Heart left ventricle (tissue), 13 donors: Measurements from ENCODE around the gene CHRDL2.

ENCODE experiments used
- CTCF ChIP-seq, 12 donors: fragments of 200-600 bp; sonication (generic) in 4 of 12; IDR thresholded peaks; one replicate each; pipeline versions ENCODE4 v1.5.0 to v1.8.0; 2018 to 2022; ENCODE audit warnings: antibody characterized with exemption in 12 of 12, mild to moderate bottlenecking in 5 of 12
- POLR2A ChIP-seq, 2 donors: fragments of 450-650 bp; IDR thresholded peaks; one replicate each; pipeline ENCODE4 v1.6.1; 2017; ENCODE audit warnings: antibody characterized with exemption in 2 of 2, mild to moderate bottlenecking in 2 of 2, moderate library complexity in 2 of 2
- donor health status: ischemic (EF 13 %, LVEDD 7.1; RV severe dilation, severe dysfunction).
- donor health status: DM: no; HTN: yes; CAD: no.
- donor health status: DM: no; HTN: no; CAD: no.
- donor health status: ischemic (EF 25% LVEDD 6.9; RV normal size, moderate dysfunction).
- donor health status: ischemic (EF 25% LVEDD 5.7; RV mildly dilated, moderate dysfunction).
- donor health status: ischemic (EF 35%, LVEDD 5.7; RV mildly dilated, moderate dysfunction).
- donor health status: nonischemic (EF 11% LVEDD 7.7; RV severe dilation, severe dysfunction).
- donor health status: DM: yes; HTN: yes; CAD: no.
- donor health status: PGD.
- donor health status: ischemic (EF 29% LVEDD 5.4; RV normal size, mild dysfunction).
- donor health status: nonischemic (EF 23%, LVEDD 6.1; RV moderate dilation, normal function).

- TF ChIP-seq CTCF (IDR thresholded peaks at IDR 0.05) (no peak), POLR2A (IDR thresholded peaks at IDR 0.05) (no peak)
Observed at GRCh38 chr11:74709175-74709574, 22.1 kb downstream of the CHRDL2 start.
